Neural cell (in vitro differentiated cells): Measurements from ENCODE around the gene VEZF1.

ENCODE experiments used
- CTCF ChIP-seq: fragments of 450-650 bp; IDR thresholded peaks from 2 replicates; pipeline ENCODE4 v1.5.1; 2014; ENCODE audit warnings: antibody characterized with exemption, mild to moderate bottlenecking, moderate library complexity; ENCODE audit not compliant: poor library complexity, severe bottlenecking
- EP300 ChIP-seq: fragments of 450-650 bp; conservative IDR thresholded peaks from 2 replicates; pipeline ENCODE4 v1.6.1; 2014; ENCODE audit warnings: antibody characterized with exemption, mild to moderate bottlenecking, moderate library complexity; ENCODE audit not compliant: poor library complexity, severe bottlenecking
- EZH2 ChIP-seq: fragments of 200-600, 300-800 bp; shearing (Covaris generic), sonication (generic); IDR thresholded peaks from 2 replicates; pipeline ENCODE4 v1.6.1; 2014; ENCODE audit warnings: antibody characterized with exemption, low read length, borderline replicate concordance, mild to moderate bottlenecking; ENCODE audit not compliant: insufficient read depth, poor library complexity, severe bottlenecking
- POLR2AphosphoS5 ChIP-seq: IDR thresholded peaks from 2 replicates; pipeline ENCODE4 v1.6.1; 2012
- RAD21 ChIP-seq: fragments of 450-650 bp; conservative IDR thresholded peaks from 2 replicates; pipeline ENCODE4 v1.6.1; 2014; ENCODE audit warnings: antibody characterized with exemption, mild to moderate bottlenecking, moderate library complexity
- TAF1 ChIP-seq: IDR thresholded peaks from 2 replicates; pipeline ENCODE4 v1.6.1; 2012; ENCODE audit warnings: low read depth
- TF ChIP-seq, protein P1 (sequence below): IDR thresholded peaks from 2 replicates; pipeline ENCODE4 v1.6.1; 2012; ENCODE audit warnings: borderline replicate concordance

GRCh38 chr17:57928928-57929327 is 59.1 kb downstream of the VEZF1 start:
- TF ChIP-seq, protein P1, sequence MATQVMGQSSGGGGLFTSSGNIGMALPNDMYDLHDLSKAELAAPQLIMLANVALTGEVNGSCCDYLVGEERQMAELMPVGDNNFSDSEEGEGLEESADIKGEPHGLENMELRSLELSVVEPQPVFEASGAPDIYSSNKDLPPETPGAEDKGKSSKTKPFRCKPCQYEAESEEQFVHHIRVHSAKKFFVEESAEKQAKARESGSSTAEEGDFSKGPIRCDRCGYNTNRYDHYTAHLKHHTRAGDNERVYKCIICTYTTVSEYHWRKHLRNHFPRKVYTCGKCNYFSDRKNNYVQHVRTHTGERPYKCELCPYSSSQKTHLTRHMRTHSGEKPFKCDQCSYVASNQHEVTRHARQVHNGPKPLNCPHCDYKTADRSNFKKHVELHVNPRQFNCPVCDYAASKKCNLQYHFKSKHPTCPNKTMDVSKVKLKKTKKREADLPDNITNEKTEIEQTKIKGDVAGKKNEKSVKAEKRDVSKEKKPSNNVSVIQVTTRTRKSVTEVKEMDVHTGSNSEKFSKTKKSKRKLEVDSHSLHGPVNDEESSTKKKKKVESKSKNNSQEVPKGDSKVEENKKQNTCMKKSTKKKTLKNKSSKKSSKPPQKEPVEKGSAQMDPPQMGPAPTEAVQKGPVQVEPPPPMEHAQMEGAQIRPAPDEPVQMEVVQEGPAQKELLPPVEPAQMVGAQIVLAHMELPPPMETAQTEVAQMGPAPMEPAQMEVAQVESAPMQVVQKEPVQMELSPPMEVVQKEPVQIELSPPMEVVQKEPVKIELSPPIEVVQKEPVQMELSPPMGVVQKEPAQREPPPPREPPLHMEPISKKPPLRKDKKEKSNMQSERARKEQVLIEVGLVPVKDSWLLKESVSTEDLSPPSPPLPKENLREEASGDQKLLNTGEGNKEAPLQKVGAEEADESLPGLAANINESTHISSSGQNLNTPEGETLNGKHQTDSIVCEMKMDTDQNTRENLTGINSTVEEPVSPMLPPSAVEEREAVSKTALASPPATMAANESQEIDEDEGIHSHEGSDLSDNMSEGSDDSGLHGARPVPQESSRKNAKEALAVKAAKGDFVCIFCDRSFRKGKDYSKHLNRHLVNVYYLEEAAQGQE, result no peak
- TF ChIP-seq CTCF (no peak), RAD21 (no peak), EZH2 (no peak), TAF1 (no peak), POLR2AphosphoS5 (no peak), EP300 (no peak)
